Right kidney (tissue), 1 donor: ENCODE measurements around the gene TULP1.

Experiments used
- DNase-seq: peaks from one replicate; pipeline ENCODE4 v3.0.0-alpha.2; 2016

Gene TULP1

DNA sequence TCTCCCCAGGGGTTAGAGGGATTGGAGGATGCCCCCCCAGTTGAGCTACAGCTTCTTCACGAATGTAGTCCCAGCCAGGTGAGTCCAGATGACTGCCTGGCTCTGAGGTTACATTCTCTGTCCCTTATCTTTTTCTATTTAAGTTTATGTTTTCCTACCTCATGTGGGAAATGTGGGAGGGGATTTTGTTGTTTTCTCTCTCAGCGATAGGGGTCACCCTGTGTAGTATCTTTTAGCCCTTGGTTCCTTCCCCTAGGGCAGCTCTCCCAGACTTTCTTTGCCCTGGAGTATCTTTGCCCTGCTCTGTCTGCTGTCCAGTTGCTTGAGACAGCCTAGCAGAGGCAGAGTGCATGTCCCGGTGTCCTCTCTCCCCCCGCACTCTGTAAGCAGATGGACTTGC, 54.8 kb downstream of the TULP1 start:
- no peak for DNase-seq

DNA sequence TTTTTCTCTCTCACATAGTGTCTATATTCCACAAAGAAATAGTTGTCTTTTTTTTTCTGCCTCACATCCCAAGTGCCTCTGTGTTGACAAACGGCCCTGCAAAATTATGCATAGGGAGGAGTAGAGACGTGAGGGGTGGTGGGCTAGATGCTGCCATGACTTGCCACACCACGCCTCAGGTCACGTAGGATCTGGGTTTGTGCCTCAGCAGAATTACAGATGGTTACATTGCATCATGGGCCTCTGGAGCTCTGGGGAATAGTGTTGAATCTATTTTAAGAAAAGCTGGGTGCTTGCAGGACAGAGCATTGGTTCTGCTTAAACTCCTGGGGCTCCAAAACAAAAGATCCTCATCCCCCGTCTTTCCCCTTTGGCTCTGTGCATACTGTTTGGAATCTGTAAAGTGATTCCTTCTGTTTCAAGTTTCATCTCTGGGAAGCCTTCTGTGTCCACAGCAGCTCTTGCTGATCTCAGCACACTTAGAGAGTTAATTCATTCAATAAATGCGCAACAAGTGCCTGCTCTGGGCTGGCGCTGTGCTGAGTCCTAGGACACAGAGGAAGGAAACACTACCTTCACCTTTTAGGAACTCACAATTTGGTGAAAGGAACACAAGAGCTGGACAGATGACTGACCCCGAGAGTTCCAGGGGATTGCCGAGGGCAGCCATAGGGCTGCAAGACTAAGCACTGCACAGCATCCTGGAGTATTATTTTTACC, 58.1 kb downstream of the TULP1 start:
- no peak for DNase-seq

DNA sequence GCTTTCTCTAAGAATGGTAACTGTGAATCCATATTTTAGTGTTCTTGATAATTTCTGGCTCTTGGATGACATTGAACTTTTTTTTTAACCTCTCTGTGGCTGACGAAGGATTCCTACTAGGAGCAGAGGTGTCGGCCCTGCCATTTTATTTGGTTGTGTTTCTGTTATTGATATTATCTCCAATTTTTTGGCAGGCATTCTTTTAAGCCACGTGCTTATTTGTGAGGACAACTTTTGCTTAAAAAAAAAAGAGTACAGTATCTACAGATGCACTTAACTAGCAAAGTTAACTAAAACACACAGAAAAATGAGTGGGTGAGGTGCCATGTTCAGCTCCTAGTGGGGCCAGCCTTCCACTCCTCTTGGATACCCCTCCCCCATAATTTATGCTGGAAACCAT, 59.5 kb downstream of the TULP1 start:
- DNase-seq = no peak

DNA sequence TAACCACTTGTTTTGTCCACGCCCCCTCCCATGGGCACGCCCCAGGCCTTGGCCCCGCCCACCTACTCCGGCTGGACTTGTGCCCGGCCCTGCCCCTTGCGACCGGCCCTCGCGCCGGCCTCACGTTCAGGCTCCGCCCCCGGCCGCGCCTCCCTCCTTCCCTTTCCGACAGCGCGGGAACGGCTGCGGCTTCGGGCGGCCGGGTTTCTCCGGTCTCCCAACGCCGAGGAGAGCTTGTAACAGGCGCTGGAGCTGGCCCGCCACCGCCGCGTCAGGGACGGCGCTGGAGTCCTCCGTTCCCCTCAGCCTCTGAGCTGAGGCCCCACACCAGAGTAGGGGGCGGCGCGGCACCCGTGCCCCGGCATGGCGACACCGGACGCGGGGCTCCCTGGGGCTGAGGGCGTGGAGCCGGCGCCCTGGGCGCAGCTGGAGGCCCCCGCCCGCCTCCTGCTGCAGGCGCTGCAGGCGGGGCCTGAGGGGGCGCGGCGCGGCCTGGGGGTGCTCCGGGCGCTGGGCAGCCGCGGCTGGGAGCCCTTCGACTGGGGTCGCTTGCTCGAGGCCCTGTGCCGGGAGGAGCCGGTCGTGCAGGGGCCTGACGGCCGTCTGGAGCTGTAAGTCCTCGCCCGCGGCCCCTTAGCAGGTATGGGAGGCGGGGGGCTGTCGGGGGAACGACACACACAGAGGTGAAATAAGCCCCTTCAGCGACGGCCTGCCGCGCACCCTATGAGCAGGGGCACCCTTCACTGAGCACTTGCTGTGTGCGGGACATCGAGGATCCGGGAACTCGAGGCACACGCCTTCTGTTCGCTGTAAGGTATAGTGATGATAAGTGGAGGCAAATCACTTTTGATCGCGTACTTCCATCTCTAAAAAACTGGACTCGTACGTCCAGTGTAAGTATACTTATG, 60.3 kb downstream of the TULP1 start, which contains the start of gene FANCE:
Gene FANCE, plus strand, starts transcription at position 156 of the 908 bp plus-strand sequence. Its CDS starts 208 bp downstream, at position 364.
- peak; percentile 95 for DNase-seq

DNA sequence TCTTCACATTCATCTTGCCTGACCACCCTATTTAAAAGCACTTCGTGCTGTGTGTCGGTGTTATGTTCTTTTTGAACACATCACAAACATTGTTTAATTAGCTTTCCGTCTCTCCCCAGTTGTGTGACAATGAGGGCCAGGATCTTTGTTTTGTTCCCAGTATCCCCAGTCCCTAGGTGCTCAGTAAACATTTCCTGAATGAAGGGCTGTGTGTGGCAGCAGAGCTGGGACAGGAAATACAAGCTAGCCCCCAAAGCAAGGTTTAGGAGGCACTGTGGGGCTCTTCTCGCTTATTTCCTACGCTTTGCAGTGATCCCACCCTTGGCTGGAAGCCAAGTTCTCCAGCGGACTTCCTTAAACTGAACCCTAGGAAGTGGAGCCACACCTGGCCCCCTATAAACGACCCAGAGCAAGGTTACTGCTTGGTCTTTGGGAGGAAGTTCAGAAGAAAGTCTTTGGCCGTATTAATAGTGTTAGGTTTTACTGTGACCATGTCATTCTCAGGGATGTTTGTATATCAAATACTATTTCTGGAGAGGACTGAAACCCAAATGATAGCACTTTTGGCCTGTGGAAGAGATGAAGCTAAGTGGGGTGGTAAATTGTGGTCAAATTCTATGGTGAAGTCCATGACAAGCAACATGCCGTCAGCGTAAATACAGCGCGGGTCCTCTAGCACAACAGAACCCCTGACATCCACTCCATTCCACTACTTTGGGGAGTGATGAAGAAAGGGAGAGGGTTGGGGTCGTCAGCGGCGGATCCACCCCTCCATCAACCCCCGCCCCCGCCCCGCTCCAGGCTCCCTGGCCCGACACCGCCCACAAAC, 61.1 kb downstream of the TULP1 start:
- no peak for DNase-seq

DNA sequence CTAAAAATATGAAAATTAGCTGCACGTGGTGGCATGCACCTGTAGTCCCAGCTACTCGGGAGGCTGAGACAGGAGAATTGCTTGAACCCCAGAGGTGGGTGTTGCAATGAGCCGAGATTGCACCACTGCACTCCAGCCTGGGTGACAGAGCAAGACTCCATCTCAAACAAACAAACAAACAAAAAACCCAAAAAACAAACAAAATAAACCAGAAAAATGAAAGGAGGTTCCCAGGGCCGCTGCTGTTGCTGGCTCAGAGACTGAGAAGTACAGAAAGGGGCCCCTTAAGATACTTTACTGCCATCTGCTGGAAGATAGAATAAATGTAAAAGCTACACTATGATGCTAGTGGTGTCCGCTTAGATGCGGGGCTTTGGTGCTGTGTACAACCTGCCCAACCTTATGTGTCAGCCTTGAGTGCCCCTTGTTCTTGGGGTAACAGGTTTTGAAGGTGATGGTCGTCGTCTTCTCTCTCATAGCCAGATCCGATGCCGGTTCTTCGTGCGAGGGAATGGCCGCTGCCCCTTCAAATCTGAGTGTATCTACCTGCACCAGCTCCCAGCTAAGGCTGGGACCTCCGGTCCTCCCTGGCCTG, 63.3 kb downstream of the TULP1 start:
- DNase-seq = peak; percentile 60

DNA sequence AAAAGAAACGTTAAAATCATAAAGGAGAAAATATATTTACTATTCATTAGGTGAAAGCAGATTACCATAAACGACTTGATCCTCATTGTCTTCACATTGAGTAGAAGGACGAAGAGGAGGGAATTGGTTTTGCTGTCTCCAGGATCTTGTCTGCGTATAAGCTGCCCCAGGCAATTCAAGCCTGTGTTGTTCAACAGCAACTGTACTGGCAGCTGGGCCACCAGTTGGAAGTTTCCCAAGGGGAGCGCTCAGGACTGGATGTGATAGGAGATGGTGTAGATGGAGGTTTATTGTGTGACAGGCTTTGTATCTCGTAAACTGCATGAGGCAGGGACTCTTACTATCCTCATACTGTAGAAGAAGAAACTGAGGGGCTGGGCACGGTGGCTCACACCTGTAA, 64.5 kb downstream of the TULP1 start:
- DNase-seq = no peak
